PC-9 (cell line): ENCODE data around the gene ACP4.

ENCODE experiments used
- EZH2 ChIP-seq: fragments of 200-600 bp; sonication (generic); IDR thresholded peaks from 2 replicates; pipeline ENCODE4 v1.8.0; 2017; ENCODE audit warnings: antibody characterized with exemption, low read depth
- TF ChIP-seq, protein P1 (sequence below): fragments of 200-600 bp; sonication (generic); conservative IDR thresholded peaks from 2 replicates; pipeline ENCODE4 v1.6.1; 2017; ENCODE audit warnings: mixed run types, antibody characterized with exemption, mild to moderate bottlenecking, moderate library complexity

DNA sequence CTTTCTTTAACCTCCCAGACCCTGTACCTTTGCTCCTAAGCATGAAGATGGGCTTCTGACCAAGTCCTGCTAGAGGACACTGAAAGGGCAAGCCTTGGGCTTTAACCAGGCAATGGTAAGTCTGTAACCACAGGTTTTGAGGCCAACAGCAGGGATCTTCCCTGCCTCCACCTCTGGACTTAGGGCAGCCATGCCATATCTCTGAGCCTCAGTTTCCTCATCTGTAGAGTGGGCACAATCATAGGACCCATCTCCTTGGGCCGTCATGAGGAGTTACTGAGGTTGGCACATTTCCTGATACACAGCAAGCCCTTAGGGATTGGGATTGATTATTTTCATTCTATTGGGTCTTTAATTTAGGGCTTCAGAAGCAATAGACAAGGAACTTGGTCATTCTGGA lies 18.6 kb downstream of the ACP4 start:
- TF ChIP-seq, protein P1, sequence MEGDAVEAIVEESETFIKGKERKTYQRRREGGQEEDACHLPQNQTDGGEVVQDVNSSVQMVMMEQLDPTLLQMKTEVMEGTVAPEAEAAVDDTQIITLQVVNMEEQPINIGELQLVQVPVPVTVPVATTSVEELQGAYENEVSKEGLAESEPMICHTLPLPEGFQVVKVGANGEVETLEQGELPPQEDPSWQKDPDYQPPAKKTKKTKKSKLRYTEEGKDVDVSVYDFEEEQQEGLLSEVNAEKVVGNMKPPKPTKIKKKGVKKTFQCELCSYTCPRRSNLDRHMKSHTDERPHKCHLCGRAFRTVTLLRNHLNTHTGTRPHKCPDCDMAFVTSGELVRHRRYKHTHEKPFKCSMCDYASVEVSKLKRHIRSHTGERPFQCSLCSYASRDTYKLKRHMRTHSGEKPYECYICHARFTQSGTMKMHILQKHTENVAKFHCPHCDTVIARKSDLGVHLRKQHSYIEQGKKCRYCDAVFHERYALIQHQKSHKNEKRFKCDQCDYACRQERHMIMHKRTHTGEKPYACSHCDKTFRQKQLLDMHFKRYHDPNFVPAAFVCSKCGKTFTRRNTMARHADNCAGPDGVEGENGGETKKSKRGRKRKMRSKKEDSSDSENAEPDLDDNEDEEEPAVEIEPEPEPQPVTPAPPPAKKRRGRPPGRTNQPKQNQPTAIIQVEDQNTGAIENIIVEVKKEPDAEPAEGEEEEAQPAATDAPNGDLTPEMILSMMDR: no peak
- no peak for TF ChIP-seq EZH2
